DOHH2 (cell line): ENCODE data around the gene NCKAP1.

Source experiments
- H3F3A ChIP-seq: fragments of 200-600 bp; sonication (generic), shearing (Covaris generic); 2 replicates; pipeline ENCODE4 v1.6.0; 2016; ENCODE audit warnings: antibody characterized with exemption, mild to moderate bottlenecking; ENCODE audit not compliant: control insufficient read depth, insufficient read depth
- H3K27ac ChIP-seq: fragments of 200-600 bp; sonication (generic); 2 replicates; pipeline ENCODE4 v1.5.1; 2014; ENCODE audit warnings: low read depth, mild to moderate bottlenecking, low read length, moderate library complexity
- H3K27me3 ChIP-seq: fragments of 200-600 bp; sonication (generic); 2 replicates; pipeline ENCODE4 v1.6.1; 2014; ENCODE audit warnings: mild to moderate bottlenecking, low read length, mixed read lengths; ENCODE audit not compliant: control insufficient read depth
- H3K36me3 ChIP-seq: fragments of 200-600 bp; sonication (generic); 2 replicates; pipeline ENCODE4 v1.6.1; 2014; ENCODE audit warnings: mild to moderate bottlenecking, low read length, moderate library complexity, mixed read lengths; ENCODE audit not compliant: control insufficient read depth
- H3K4me1 ChIP-seq: fragments of 200-600 bp; sonication (generic); 2 replicates; pipeline ENCODE4 v1.6.1; 2014; ENCODE audit warnings: mild to moderate bottlenecking, low read length, mixed read lengths; ENCODE audit not compliant: control insufficient read depth
- H3K4me2 ChIP-seq: fragments of 200-600 bp; sonication (generic); 2 replicates; pipeline ENCODE4 v1.6.0; 2014; ENCODE audit warnings: mild to moderate bottlenecking, low read length, moderate library complexity
- H3K4me3 ChIP-seq: fragments of 200-600 bp; sonication (generic); 2 replicates; pipeline ENCODE4 v1.5.1; 2014; ENCODE audit warnings: mild to moderate bottlenecking, low read length, mixed read lengths
- H3K79me2 ChIP-seq: fragments of 200-600 bp; sonication (generic); 2 replicates; pipeline ENCODE4 v1.6.1; 2014; ENCODE audit warnings: mild to moderate bottlenecking, low read length, mixed read lengths; ENCODE audit not compliant: control insufficient read depth
- H3K9me2 ChIP-seq: fragments of 200-600 bp; sonication (generic); replicated peaks from 2 replicates; pipeline ENCODE4 v1.6.1; 2014; ENCODE audit warnings: mild to moderate bottlenecking, low read length, mixed read lengths; ENCODE audit not compliant: control insufficient read depth
- H3K9me3 ChIP-seq: fragments of 200-600 bp; sonication (generic); 2 replicates; pipeline ENCODE4 v1.6.1; 2014; ENCODE audit warnings: antibody characterized with exemption, low read length, mixed read lengths; ENCODE audit not compliant: control insufficient read depth, insufficient read depth
- H4K20me1 ChIP-seq: fragments of 200-600 bp; sonication (generic); 2 replicates; pipeline ENCODE4 v1.6.0; 2014; ENCODE audit warnings: low read depth, mild to moderate bottlenecking, antibody characterized with exemption, low read length, moderate library complexity; ENCODE audit not compliant: control insufficient read depth, insufficient read depth
- EZH2phosphoT487 ChIP-seq: fragments of 200-600 bp; sonication (generic); IDR thresholded peaks from 2 replicates; pipeline ENCODE4 v1.6.1; 2017; ENCODE audit warnings: borderline replicate concordance, mild to moderate bottlenecking, antibody characterized with exemption, low read length, moderate library complexity, mixed read lengths
- TF ChIP-seq, protein P1 (sequence below): fragments of 200-600 bp; sonication (generic); IDR thresholded peaks from one replicate; pipeline ENCODE4 v1.5.1; 2014; ENCODE audit warnings: antibody characterized with exemption, mild to moderate bottlenecking, low read depth, low read length; ENCODE audit not compliant: poor library complexity, severe bottlenecking

The NCKAP1 gene

DNA sequence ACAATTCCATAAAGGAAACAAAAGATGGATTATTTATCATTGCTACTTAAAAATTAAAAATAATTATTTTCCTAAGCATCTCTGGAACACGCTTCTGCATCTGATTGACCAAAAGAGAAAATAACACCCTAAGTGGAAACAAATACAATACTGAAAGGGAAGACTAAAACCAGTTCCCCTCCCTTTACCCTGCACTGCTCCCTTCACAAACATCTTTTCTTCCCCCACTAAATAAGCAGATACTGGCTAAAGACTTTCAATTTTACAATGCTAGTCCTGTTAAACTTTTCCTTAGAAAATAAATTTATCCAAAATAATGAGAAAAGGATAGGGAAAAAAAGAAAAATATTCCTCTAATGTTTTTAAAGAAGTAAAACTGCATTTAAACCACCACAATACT lies 4.3 kb downstream of the NCKAP1 start:
- TF ChIP-seq, protein P1, sequence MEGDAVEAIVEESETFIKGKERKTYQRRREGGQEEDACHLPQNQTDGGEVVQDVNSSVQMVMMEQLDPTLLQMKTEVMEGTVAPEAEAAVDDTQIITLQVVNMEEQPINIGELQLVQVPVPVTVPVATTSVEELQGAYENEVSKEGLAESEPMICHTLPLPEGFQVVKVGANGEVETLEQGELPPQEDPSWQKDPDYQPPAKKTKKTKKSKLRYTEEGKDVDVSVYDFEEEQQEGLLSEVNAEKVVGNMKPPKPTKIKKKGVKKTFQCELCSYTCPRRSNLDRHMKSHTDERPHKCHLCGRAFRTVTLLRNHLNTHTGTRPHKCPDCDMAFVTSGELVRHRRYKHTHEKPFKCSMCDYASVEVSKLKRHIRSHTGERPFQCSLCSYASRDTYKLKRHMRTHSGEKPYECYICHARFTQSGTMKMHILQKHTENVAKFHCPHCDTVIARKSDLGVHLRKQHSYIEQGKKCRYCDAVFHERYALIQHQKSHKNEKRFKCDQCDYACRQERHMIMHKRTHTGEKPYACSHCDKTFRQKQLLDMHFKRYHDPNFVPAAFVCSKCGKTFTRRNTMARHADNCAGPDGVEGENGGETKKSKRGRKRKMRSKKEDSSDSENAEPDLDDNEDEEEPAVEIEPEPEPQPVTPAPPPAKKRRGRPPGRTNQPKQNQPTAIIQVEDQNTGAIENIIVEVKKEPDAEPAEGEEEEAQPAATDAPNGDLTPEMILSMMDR: no peak
- TF ChIP-seq EZH2phosphoT487: no peak
- Histone ChIP-seq H3K9me3 (no peaks in the 10 kb centered on the region), H3K9me2 (no peaks in the 10 kb centered on the region), H3K36me3 (no peaks in the 10 kb centered on the region), H4K20me1 (peaks cover 3% of the 10 kb centered on the region; the same call in 1 of the 2 replicates), H3F3A (peaks cover 18% of the 10 kb centered on the region), H3K27ac (no peak overlapping the region), H3K79me2 (no peaks in the 10 kb centered on the region), H3K4me3 (no peak overlapping the region), H3K27me3 (peaks cover 78% of the 10 kb centered on the region), H3K4me1 (peaks cover 33% of the 10 kb centered on the region), H3K4me2 (no peak overlapping the region)

DNA sequence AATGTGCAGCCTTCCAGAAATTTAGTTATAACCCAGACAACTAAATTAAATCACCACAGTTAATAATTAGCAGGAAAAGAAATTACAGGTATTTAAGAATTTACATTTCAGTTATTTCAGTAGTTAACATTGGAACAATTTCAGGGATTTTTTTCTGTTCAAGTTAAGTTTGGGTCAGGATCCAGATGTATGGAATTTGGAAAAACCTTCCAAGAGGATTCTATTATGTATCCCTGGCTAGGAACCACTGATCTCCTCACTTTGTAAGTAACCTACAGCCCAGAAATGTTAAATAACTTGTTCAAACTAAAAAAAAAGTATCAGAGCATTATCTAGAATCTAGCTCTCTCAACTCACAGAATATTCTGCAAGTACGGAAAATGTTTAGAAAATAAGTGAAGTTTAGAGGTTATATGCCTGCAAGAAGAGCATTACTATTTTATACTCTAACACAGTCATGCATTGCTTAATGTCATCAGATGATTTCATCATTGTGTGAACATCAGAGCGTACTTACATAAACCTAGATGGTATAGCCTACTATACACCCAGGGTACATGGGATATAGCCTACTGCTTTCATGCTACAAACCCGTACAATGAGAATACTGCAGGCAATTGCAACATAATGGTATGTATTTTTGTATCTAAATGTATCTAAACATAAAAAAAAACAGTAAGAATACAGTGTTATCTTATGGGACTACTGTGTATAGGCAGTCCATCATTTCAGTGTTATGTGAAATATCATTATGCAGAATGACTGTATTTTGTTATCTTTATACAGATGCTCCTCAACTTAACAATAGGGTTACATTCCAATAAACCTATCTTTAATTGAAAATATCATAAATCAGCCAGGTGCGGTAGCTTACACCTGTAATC lies 6.1 kb downstream of the NCKAP1 start:
- H3K9me3 ChIP-seq: no peaks in the 10 kb centered on the region
- H3K36me3 ChIP-seq: no peaks in the 10 kb centered on the region
- no peak overlapping the region for H3K4me3 ChIP-seq
- no peak overlapping the region for H3K27ac ChIP-seq
- peaks cover 64% of the 10 kb centered on the region for H3K27me3 ChIP-seq
- no peak overlapping the region for H3K4me2 ChIP-seq
- peaks cover 3% of the 10 kb centered on the region; the same call in 1 of the 2 replicates for H4K20me1 ChIP-seq
- no peak for TF ChIP-seq EZH2phosphoT487
- TF ChIP-seq, protein P1: no peak
- H3K79me2 ChIP-seq: no peaks in the 10 kb centered on the region
- no peaks in the 10 kb centered on the region for H3K9me2 ChIP-seq
- H3F3A ChIP-seq: peaks cover 18% of the 10 kb centered on the region
- H3K4me1 ChIP-seq: peaks cover 19% of the 10 kb centered on the region

DNA sequence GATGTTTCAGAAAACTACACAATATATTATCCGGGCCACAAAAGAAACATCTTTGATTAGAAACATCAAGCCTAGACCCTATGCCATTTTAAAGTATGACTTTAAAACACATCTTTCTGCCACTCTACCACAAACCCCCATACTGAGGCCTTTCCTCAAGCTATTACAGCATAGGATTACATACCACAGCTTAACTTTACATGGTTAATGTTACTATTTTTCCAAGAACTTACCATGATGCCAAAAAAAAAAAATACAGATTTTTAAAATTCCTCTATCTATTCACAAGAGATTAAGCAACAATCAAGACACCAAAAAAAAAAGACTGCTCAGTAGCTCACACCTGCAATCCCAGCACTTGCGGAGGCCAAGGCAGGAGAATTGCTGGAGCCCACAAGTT lies 9.0 kb downstream of the NCKAP1 start:
- no peaks in the 10 kb centered on the region for H3K36me3 ChIP-seq
- H3K9me3 ChIP-seq: no peaks in the 10 kb centered on the region
- H3F3A ChIP-seq: no peaks in the 10 kb centered on the region
- TF ChIP-seq EZH2phosphoT487: no peak
- TF ChIP-seq, protein P1: no peak
- H3K9me2 ChIP-seq: no peaks in the 10 kb centered on the region
- H4K20me1 ChIP-seq: no peaks in the 10 kb centered on the region
- no peak overlapping the region for H3K4me3 ChIP-seq
- H3K27ac ChIP-seq: no peak overlapping the region
- no peaks in the 10 kb centered on the region for H3K79me2 ChIP-seq
- no peak overlapping the region for H3K4me2 ChIP-seq
- peaks cover 61% of the 10 kb centered on the region for H3K27me3 ChIP-seq
- no peaks in the 10 kb centered on the region for H3K4me1 ChIP-seq
